Measurements from ENCODE around the gene PTBP2.

DNA sequence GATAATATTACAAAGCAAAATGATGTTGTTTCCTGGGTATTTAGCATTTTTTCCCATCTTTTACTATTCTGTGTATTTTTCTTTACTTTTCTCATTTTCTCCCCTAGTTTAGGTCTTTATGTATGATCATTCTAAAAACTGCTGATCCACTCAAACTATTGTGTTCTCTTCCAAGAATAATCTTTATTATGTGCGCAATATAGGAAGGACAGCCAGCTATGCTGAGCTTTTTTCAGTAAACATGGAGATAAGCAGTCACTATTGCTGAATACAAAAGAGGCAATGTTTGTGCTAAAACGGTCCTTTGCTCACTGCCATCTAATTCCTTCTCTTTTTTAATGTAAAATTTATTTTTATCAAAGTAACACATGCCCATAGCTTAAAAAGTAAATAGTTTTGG, 6.7 kb upstream of the PTBP2 start:
- TF ChIP-seq, protein P1, sequence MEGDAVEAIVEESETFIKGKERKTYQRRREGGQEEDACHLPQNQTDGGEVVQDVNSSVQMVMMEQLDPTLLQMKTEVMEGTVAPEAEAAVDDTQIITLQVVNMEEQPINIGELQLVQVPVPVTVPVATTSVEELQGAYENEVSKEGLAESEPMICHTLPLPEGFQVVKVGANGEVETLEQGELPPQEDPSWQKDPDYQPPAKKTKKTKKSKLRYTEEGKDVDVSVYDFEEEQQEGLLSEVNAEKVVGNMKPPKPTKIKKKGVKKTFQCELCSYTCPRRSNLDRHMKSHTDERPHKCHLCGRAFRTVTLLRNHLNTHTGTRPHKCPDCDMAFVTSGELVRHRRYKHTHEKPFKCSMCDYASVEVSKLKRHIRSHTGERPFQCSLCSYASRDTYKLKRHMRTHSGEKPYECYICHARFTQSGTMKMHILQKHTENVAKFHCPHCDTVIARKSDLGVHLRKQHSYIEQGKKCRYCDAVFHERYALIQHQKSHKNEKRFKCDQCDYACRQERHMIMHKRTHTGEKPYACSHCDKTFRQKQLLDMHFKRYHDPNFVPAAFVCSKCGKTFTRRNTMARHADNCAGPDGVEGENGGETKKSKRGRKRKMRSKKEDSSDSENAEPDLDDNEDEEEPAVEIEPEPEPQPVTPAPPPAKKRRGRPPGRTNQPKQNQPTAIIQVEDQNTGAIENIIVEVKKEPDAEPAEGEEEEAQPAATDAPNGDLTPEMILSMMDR (conservative IDR thresholded peaks at IDR 0.05; ENCODE audit: low read length): no peak
- TF ChIP-seq EZH2phosphoT487 (IDR thresholded peaks at IDR 0.05; ENCODE audit: borderline replicate concordance, low read depth, low read length): no peak
